ENCODE data around the gene CNR1.

- TF ChIP-seq CTCF (IDR thresholded peaks at IDR 0.05) = no peak
- TF ChIP-seq POLR2A (IDR thresholded peaks at IDR 0.05) = peak in 1 of 4 donors; percentile 48
Observed at GRCh38 chr6:88165844-88166492, at the start of gene CNR1.

Measured in esophagus squamous epithelium (tissue), 4 donors.